Mesothelial cell of epicardium (in vitro differentiated cells): Measurements from ENCODE around the gene RPL15. TPM values are rescaled to one million over a fixed set of nuclear protein-coding genes. Genes with fewer than 3 reads are reported as not detected.

Experiments
- DNase-seq, 2 experiments: peaks; one replicate each; pipeline ENCODE4 v3.0.0; 2021; ENCODE audit warnings: low spot score in 2 of 2; ENCODE audit not compliant: unreplicated experiment in 2 of 2
- H3K27ac Mint-ChIP-seq: 2 replicates; pipeline ENCODE4 v1.8.0; 2021; ENCODE audit warnings: mixed read lengths
- H3K27me3 Mint-ChIP-seq: 2 replicates; pipeline ENCODE4 v1.8.0; 2021; ENCODE audit warnings: low read depth, mixed read lengths
- H3K36me3 Mint-ChIP-seq: 2 replicates; pipeline ENCODE4 v1.8.0; 2021; ENCODE audit warnings: mixed read lengths
- H3K4me1 Mint-ChIP-seq: 2 replicates; pipeline ENCODE4 v1.8.0; 2021; ENCODE audit warnings: mixed read lengths
- H3K4me3 Mint-ChIP-seq: 2 replicates; pipeline ENCODE4 v1.8.0; 2021; ENCODE audit warnings: mild to moderate bottlenecking, moderate library complexity, mixed read lengths
- H3K9me3 Mint-ChIP-seq: 2 replicates; pipeline ENCODE4 v1.8.0; 2021; ENCODE audit warnings: mixed read lengths
- total RNA-seq: library from RNA; stranded (reverse); gene quantifications from 3 replicates; pipeline ENCODE4 v1.2.1, GENCODE V29; 2021
- TF ChIP-seq, protein P1 (sequence below): fragments of 200-600 bp; sonication (generic); IDR thresholded peaks from one replicate; pipeline ENCODE4 v1.5.0; 2021; ENCODE audit warnings: antibody characterized with exemption; ENCODE audit not compliant: unreplicated experiment

RPL15 gene
- total RNA-seq, 1 donor from 2014 or later, result 1,989 TPM

DNA sequence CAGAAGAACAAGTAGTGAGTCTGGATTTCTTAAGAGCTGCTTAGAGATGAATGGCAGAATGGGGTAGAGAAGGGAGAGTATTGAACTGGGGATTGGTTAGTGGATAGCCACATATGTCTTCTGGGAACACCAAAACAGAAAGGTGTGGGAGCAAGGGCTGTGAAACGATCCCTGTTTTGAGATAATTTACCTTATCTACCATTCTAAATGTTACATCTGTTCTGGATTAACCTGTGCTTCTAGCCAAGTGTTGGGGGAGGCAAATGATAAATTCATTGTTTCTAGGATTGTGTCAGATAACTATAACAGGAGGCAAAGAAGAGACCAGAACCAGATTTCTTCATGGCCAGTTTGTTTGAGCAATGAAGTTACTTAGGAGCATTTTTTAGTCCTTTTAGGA is 36.6 kb downstream of the RPL15 start:
- no peaks in the 10 kb centered on the region for H3K9me3 Mint-ChIP-seq
- TF ChIP-seq, protein P1, sequence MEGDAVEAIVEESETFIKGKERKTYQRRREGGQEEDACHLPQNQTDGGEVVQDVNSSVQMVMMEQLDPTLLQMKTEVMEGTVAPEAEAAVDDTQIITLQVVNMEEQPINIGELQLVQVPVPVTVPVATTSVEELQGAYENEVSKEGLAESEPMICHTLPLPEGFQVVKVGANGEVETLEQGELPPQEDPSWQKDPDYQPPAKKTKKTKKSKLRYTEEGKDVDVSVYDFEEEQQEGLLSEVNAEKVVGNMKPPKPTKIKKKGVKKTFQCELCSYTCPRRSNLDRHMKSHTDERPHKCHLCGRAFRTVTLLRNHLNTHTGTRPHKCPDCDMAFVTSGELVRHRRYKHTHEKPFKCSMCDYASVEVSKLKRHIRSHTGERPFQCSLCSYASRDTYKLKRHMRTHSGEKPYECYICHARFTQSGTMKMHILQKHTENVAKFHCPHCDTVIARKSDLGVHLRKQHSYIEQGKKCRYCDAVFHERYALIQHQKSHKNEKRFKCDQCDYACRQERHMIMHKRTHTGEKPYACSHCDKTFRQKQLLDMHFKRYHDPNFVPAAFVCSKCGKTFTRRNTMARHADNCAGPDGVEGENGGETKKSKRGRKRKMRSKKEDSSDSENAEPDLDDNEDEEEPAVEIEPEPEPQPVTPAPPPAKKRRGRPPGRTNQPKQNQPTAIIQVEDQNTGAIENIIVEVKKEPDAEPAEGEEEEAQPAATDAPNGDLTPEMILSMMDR, result no peak
- peaks cover 36% of the 10 kb centered on the region for H3K4me1 Mint-ChIP-seq
- peaks cover 15% of the 10 kb centered on the region for H3K36me3 Mint-ChIP-seq
- H3K27me3 Mint-ChIP-seq, result no peaks in the 10 kb centered on the region
- H3K4me3 Mint-ChIP-seq, result no peak overlapping the region
- no peak for DNase-seq
- H3K27ac Mint-ChIP-seq, result no peak overlapping the region

DNA sequence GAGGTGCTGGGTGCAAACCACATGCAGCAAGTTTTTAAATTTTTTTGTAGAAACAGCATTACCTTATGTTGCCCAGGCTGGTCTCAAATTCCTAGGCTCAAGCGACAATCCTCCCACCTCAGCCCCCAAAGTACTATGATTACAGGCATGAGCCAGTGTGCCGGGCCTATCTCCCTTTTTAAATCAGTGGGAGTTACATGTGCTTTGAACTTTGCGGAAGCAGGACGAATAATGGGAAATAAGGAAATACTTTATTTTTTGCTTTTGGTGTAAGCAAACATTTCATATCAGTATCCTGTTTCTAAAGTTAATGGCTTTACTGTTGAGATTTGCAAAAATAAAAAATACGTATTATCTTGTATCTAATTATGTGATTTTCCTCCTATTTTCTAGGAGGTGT is 37.2 kb downstream of the RPL15 start:
- Mint-ChIP-seq H3K4me3 (no peak overlapping the region), H3K4me1 (peaks cover 36% of the 10 kb centered on the region), H3K27me3 (no peaks in the 10 kb centered on the region), H3K27ac (no peak overlapping the region), H3K9me3 (no peaks in the 10 kb centered on the region), H3K36me3 (peaks cover 15% of the 10 kb centered on the region)
- TF ChIP-seq, protein P1, result no peak
- DNase-seq, result no peak

DNA sequence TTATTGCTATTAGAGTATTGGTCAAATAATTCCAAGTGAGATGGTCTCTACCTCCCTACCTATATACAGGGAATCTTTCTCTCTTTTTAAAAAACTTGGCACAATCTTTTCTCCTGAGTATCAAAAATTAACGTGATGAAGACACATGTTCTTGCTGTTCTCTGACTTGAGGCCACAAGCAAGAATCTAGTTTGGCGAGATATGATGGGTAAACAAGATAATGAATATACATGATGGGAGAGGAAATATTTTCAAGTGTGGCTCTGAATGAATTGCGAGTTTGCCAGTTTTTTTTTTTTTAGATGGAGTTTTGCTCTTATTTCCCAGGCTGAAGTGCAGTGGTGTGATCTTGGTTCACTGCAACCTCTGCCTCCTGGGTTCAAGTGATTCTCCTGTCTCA is 39.8 kb downstream of the RPL15 start:
- Mint-ChIP-seq H3K4me3 (no peak overlapping the region), H3K27me3 (no peaks in the 10 kb centered on the region), H3K36me3 (peaks cover 30% of the 10 kb centered on the region), H3K27ac (no peak overlapping the region), H3K9me3 (no peaks in the 10 kb centered on the region), H3K4me1 (peaks cover 21% of the 10 kb centered on the region)
- TF ChIP-seq, protein P1, result no peak
- DNase-seq, result no peak

DNA sequence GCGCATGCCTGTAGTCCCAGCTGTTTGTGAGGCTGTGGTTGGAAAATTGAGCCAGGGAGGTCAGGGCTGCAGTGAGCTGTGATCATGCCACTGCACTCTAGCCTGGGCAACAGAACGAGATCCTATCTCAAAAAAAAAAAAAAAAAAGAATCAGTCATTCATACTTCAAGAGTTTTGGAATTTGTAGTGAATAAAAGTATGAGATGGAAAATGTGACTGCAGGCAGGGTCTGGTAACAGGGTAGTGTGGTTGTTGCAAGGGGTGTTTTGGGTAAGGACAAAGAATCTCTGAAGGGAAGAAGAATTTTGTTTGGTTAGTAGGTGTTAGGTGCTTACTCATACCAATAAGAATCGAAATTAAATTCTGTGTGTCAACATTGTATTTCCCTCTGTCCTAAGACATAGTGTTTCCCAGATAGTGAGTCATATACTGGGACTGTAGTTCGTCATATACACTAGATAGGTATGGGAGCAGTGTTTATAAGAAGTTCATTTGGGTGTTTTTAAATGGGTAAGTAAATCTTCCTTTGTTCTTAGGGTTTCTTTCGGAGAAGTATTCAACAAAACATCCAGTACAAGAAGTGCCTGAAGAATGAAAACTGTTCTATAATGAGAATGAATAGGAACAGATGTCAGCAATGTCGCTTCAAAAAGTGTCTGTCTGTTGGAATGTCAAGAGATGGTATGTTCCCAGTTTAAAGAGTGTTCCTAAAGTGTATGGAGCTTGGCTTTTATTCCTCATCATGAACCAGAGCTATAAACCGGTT is 42.4 kb downstream of the RPL15 start:
- DNase-seq, result no peak
- H3K36me3 Mint-ChIP-seq, result peaks cover 47% of the 10 kb centered on the region
- H3K27ac Mint-ChIP-seq, result no peak overlapping the region
- TF ChIP-seq, protein P1, result no peak
- peaks cover 11% of the 10 kb centered on the region for H3K4me1 Mint-ChIP-seq
- no peaks in the 10 kb centered on the region for H3K9me3 Mint-ChIP-seq
- H3K4me3 Mint-ChIP-seq, result no peak overlapping the region
- no peaks in the 10 kb centered on the region for H3K27me3 Mint-ChIP-seq

DNA sequence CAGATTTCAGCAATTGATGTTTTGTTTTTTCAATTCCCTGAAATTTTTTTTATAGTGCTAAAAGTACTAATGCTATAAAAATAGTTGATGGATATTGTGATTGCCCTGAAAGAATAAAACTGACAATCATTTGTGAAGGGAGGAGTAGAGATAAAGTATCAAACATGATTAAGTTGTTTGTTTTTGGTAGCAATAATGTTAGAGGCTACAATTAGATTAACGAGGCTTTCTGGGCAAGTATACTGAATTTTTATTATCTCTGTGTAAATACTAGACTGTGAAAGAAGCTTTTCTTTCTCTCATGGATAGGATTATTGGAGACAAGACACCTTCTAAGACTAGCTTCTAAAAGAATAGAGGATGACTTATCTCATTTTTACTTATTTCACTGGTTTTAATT is 43.7 kb downstream of the RPL15 start:
- Mint-ChIP-seq H3K27me3 (no peaks in the 10 kb centered on the region), H3K4me3 (no peak overlapping the region), H3K36me3 (peaks cover 52% of the 10 kb centered on the region), H3K27ac (no peak overlapping the region), H3K4me1 (peaks cover 6% of the 10 kb centered on the region), H3K9me3 (no peaks in the 10 kb centered on the region)
- TF ChIP-seq, protein P1, result no peak
- DNase-seq, result no peak
